Mesendoderm (in vitro differentiated cells): ENCODE measurements around the gene MARCO.

Source experiments
- DNase-seq: peaks from one replicate; pipeline ENCODE4 v3.0.0; 2013
- H2AK5ac ChIP-seq: 2 replicates; pipeline ENCODE4 v1.6.1; 2013; ENCODE audit warnings: low read length, inconsistent platforms
- H2BK120ac ChIP-seq: 2 replicates; pipeline ENCODE4 v1.6.1; 2013; ENCODE audit warnings: low read depth, mild to moderate bottlenecking, low read length, moderate library complexity, mixed read lengths
- H2BK15ac ChIP-seq: replicated peaks from 2 replicates; pipeline ENCODE4 v1.6.1; 2013; ENCODE audit warnings: low read depth, mild to moderate bottlenecking, moderate library complexity
- H2BK5ac ChIP-seq: 2 replicates; pipeline ENCODE4 v1.6.1; 2013; ENCODE audit warnings: low read length, inconsistent platforms
- H3K18ac ChIP-seq: 2 replicates; pipeline ENCODE4 v1.6.1; 2013; ENCODE audit warnings: mild to moderate bottlenecking, low read length, mixed read lengths
- H3K23ac ChIP-seq: one replicate; pipeline ENCODE4 v1.6.1; 2013; ENCODE audit warnings: low read length
- H3K27ac ChIP-seq: 2 replicates; pipeline ENCODE4 v1.5.1; 2013; ENCODE audit warnings: low read depth, mild to moderate bottlenecking, inconsistent platforms, low read length, moderate library complexity
- H3K27me3 ChIP-seq: 2 replicates; pipeline ENCODE4 v1.6.1; 2013; ENCODE audit warnings: low read length, control low read depth, mild to moderate bottlenecking, inconsistent platforms; ENCODE audit not compliant: insufficient read depth, poor library complexity
- H3K36me3 ChIP-seq: 2 replicates; pipeline ENCODE4 v1.6.1; 2013; ENCODE audit warnings: low read length, inconsistent platforms; ENCODE audit not compliant: control insufficient read depth, insufficient read depth
- H3K4ac ChIP-seq: one replicate; pipeline ENCODE4 v1.6.1; 2013; ENCODE audit warnings: low read depth, mild to moderate bottlenecking, low read length, moderate library complexity
- H3K4me1 ChIP-seq: 2 replicates; pipeline ENCODE4 v1.6.1; 2013; ENCODE audit warnings: low read depth, low read length, inconsistent platforms; ENCODE audit not compliant: control insufficient read depth
- H3K4me2 ChIP-seq: 2 replicates; pipeline ENCODE4 v1.6.1; 2013; ENCODE audit warnings: low read length
- H3K4me3 ChIP-seq: 2 replicates; pipeline ENCODE4 v1.5.1; 2013; ENCODE audit warnings: mild to moderate bottlenecking, low read length
- H3K56ac ChIP-seq: one replicate; pipeline ENCODE4 v1.6.1; 2013; ENCODE audit warnings: low read length
- H3K79me1 ChIP-seq: 2 replicates; pipeline ENCODE4 v1.6.1; 2013; ENCODE audit warnings: low read length, inconsistent platforms
- H3K79me2 ChIP-seq: 2 replicates; pipeline ENCODE4 v1.6.1; 2013; ENCODE audit warnings: mild to moderate bottlenecking, low read length; ENCODE audit not compliant: control insufficient read depth, insufficient read depth
- H3K9ac ChIP-seq: 2 replicates; pipeline ENCODE4 v1.6.1; 2013; ENCODE audit warnings: low read length, inconsistent platforms
- H4K5ac ChIP-seq: one replicate; pipeline ENCODE4 v1.6.1; 2013; ENCODE audit warnings: low read length
- H4K8ac ChIP-seq: one replicate; pipeline ENCODE4 v1.6.1; 2013; ENCODE audit warnings: low read depth, mild to moderate bottlenecking, control low read depth, low read length, moderate library complexity
- WGBS: extraction: QIAGEN DNeasy Blood & Tissue Kit; methylation state at CpG from one replicate; pipeline ENCODE4 v1.1.7; 2013; ENCODE audit warnings: low lambda C conversion rate, missing lambda C conversion rate; ENCODE audit not compliant: insufficient coverage; ENCODE audit errors: extremely low coverage; 5-methylcytosine and 5-hydroxymethylcytosine counted together

Gene MARCO

DNA sequence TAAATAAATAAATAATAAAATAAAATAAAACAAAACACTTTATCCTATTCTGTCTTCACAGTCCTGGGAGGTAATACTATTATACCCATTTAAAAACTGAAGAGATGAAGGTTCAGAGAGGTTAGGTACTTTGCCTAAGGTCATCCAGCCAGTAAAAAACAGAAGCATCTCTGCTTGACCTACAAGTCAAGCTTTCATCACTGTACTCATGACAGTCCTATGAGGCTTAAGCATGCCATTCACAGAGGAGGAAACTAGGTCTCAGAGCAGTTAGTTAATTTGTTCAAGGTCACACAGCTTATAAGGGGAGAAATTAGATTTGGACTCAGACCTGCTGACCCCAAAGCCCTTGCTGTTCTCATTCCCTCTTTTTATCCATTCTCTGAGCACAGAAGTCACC lies 77.5 kb downstream of the MARCO start:
- Histone ChIP-seq H3K4ac (no peak overlapping the region), H2BK5ac (no peak overlapping the region), H2BK15ac (no peak overlapping the region), H3K79me2 (no peaks in the 10 kb centered on the region), H3K18ac (no peak overlapping the region), H3K79me1 (no peaks in the 10 kb centered on the region), H3K4me1 (no peaks in the 10 kb centered on the region), H3K36me3 (no peaks in the 10 kb centered on the region), H3K9ac (no peak overlapping the region), H3K27ac (no peak overlapping the region), H3K27me3 (no peaks in the 10 kb centered on the region), H3K4me3 (no peak overlapping the region), H3K23ac (no peak overlapping the region), H4K5ac (no peak overlapping the region), H2BK120ac (no peak overlapping the region), H4K8ac (no peak overlapping the region), H3K4me2 (no peak overlapping the region), H3K56ac (no peak overlapping the region), H2AK5ac (no peak overlapping the region)
- no peak for DNase-seq

DNA sequence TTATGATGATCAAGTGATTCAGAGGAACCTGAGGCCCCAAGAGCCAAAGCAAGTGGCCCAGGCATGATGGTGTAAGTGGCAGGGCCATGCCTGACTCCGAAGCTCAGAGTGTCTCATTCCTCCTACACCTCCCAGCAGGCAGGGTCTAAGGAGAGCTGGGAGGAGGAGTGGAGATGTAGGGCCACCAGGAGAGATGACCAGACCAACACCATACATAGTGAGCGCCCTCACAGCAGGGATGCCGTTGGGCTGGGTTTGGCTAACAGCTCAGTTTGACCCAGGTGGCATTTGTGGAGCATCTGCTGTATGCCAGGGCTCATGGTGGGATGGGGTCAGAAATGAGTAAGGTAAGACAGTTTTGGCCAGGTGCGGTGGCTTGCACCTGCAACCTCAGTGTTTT lies 80.7 kb downstream of the MARCO start:
- no peak overlapping the region for H4K5ac ChIP-seq
- DNase-seq, result no peak

DNA sequence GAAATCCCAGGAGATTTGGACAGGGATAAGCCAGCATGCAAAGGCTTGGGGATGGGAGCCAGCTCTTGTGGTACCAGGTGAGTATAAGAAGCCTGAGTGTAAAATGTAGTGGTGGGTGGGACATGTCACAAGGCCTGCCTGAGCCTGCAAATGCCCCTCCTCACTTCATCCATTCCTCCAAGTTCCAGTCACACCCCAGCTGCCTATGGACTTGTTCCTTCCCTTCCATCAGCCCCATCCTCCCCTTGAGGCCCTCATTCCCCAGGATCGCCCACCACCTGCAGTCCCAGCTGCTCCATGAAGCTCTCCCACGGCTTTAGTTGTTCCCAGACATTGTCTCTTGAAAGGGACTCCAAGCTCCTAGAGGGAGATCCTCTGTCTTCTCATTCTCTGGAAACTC lies 81.5 kb downstream of the MARCO start:
- Histone ChIP-seq H3K79me2 (no peaks in the 10 kb centered on the region), H4K8ac (no peak overlapping the region), H4K5ac (no peak overlapping the region), H3K56ac (no peak overlapping the region), H3K4ac (no peak overlapping the region), H3K23ac (no peak overlapping the region), H3K27me3 (no peaks in the 10 kb centered on the region), H2BK120ac (no peak overlapping the region), H3K9ac (no peak overlapping the region), H3K4me3 (no peak overlapping the region), H2AK5ac (no peak overlapping the region), H2BK5ac (no peak overlapping the region), H3K27ac (no peak overlapping the region), H3K4me2 (no peak overlapping the region), H3K79me1 (no peaks in the 10 kb centered on the region), H3K36me3 (no peaks in the 10 kb centered on the region), H3K18ac (no peak overlapping the region), H2BK15ac (no peak overlapping the region), H3K4me1 (no peaks in the 10 kb centered on the region)
- WGBS, result no CpG with 5 or more reads among the region's 2 CpGs
- no peak for DNase-seq

More for the DNA sequence above, 80.7 kb downstream of the MARCO start:
- no peaks in the 10 kb centered on the region for H3K4me1 ChIP-seq
- H3K56ac ChIP-seq, result no peak overlapping the region
- no peak overlapping the region for H3K18ac ChIP-seq
- H2AK5ac ChIP-seq, result no peak overlapping the region
- no CpG with 5 or more reads among the region's 4 CpGs for WGBS
- H3K27me3 ChIP-seq, result no peaks in the 10 kb centered on the region
- H3K36me3 ChIP-seq, result no peaks in the 10 kb centered on the region
- no peaks in the 10 kb centered on the region for H3K79me2 ChIP-seq
- no peaks in the 10 kb centered on the region for H3K79me1 ChIP-seq
- H2BK120ac ChIP-seq, result no peak overlapping the region
- no peak overlapping the region for H4K8ac ChIP-seq
- no peak overlapping the region for H3K4ac ChIP-seq
- no peak overlapping the region for H3K4me3 ChIP-seq
- H3K9ac ChIP-seq, result no peak overlapping the region
- H3K27ac ChIP-seq, result no peak overlapping the region
- no peak overlapping the region for H3K23ac ChIP-seq
- no peak overlapping the region for H2BK15ac ChIP-seq
- no peak overlapping the region for H3K4me2 ChIP-seq
- H2BK5ac ChIP-seq, result no peak overlapping the region

DNA sequence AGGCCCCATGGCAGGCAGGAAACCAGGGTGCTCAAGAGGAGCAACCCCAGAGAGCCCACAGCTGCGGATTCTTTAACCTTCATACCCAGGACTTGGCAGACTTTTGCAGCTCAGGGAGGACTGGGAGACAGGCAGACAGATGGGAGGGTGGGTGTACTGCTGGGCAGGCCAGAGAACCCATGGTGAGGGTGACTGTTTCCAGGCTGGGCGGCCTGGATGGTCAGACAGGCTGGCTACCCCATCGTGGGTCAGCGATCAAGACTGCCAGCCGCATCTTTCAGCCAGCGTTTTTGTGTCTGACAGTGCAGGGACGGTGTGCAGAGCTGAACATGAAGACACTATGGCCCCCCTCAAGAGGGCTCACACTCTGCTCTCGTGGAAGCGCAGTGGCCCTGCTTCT lies 82.2 kb downstream of the MARCO start:
- Histone ChIP-seq H3K4me3 (no peak overlapping the region), H2BK15ac (no peak overlapping the region), H3K27me3 (no peaks in the 10 kb centered on the region), H4K5ac (no peak overlapping the region), H3K4me1 (no peaks in the 10 kb centered on the region), H3K9ac (no peak overlapping the region), H3K23ac (no peak overlapping the region), H3K56ac (no peak overlapping the region), H3K4ac (no peak overlapping the region), H4K8ac (no peak overlapping the region), H2BK5ac (no peak overlapping the region), H2BK120ac (no peak overlapping the region), H2AK5ac (no peak overlapping the region), H3K79me2 (no peaks in the 10 kb centered on the region), H3K18ac (no peak overlapping the region), H3K36me3 (no peaks in the 10 kb centered on the region), H3K4me2 (no peak overlapping the region), H3K79me1 (no peaks in the 10 kb centered on the region), H3K27ac (no peak overlapping the region)
- no peak for DNase-seq
- WGBS, result no CpG with 5 or more reads among the region's 9 CpGs

DNA sequence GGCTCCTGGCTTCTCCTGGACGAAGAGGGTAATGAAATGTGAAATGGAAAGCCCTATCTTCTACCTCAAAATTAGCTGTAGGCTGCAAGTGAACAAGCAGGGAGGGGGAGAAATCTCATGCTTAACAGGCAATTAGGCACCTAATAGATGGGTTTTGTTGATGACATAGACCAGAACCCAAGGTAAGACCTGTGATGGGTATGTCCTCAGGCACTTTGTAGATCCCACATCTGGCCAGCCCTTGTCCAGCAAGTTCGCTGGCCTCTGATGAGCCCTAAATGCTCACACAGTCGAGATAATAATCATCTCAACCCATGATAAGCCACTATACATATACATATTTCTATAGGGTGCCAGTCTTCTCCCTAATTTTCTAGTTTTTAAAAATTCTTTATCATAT lies 82.6 kb downstream of the MARCO start:
- H2AK5ac ChIP-seq, result no peak overlapping the region
- no peak overlapping the region for H3K9ac ChIP-seq
- H2BK120ac ChIP-seq, result no peak overlapping the region
- H3K56ac ChIP-seq, result no peak overlapping the region
- H3K27ac ChIP-seq, result no peak overlapping the region
- no peaks in the 10 kb centered on the region for H3K36me3 ChIP-seq
- H4K8ac ChIP-seq, result no peak overlapping the region
- no CpG with 5 or more reads among the region's 3 CpGs for WGBS
- H3K27me3 ChIP-seq, result no peaks in the 10 kb centered on the region
- H3K79me2 ChIP-seq, result no peaks in the 10 kb centered on the region
- H2BK5ac ChIP-seq, result no peak overlapping the region
- H3K4me2 ChIP-seq, result no peak overlapping the region
- H4K5ac ChIP-seq, result no peak overlapping the region
- H3K4me3 ChIP-seq, result no peak overlapping the region
- H3K4ac ChIP-seq, result no peak overlapping the region
- H3K23ac ChIP-seq, result no peak overlapping the region
- H3K79me1 ChIP-seq, result no peaks in the 10 kb centered on the region
- DNase-seq, result no peak
- no peak overlapping the region for H3K18ac ChIP-seq
- no peak overlapping the region for H2BK15ac ChIP-seq
- H3K4me1 ChIP-seq, result no peaks in the 10 kb centered on the region

DNA sequence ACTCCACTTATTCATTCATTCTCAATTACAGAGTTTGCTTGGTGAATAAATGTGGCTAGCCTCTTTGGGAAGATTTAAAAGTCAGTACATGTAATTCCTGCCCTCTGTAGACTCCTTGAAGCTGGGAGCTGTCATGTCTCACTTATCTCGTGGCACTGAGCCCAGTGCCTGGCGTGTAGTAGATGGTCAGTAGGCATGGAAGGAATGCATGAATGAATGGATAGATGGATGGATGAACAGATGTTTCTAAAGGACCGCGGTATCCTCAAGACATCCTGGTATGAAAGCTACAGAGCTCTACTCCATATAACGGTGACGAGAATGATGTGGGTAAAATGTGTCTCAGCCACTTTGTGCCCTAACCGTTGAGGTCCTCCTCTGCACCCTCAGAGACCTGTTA lies 83.0 kb downstream of the MARCO start:
- no peaks in the 10 kb centered on the region for H3K36me3 ChIP-seq
- no peak overlapping the region for H2BK5ac ChIP-seq
- H3K4me1 ChIP-seq, result no peaks in the 10 kb centered on the region
- no peak overlapping the region for H3K4me3 ChIP-seq
- H3K27ac ChIP-seq, result no peak overlapping the region
- no peak overlapping the region for H3K9ac ChIP-seq
- H3K23ac ChIP-seq, result no peak overlapping the region
- no peaks in the 10 kb centered on the region for H3K79me2 ChIP-seq
- no peak overlapping the region for H4K8ac ChIP-seq
- no peak overlapping the region for H3K18ac ChIP-seq
- no peak overlapping the region for H2BK120ac ChIP-seq
- no peaks in the 10 kb centered on the region for H3K27me3 ChIP-seq
- H2BK15ac ChIP-seq, result no peak overlapping the region
- WGBS, result no CpG with 5 or more reads among the region's 7 CpGs
- DNase-seq, result no peak
- H3K4me2 ChIP-seq, result no peak overlapping the region
- no peak overlapping the region for H3K56ac ChIP-seq
- H3K79me1 ChIP-seq, result no peaks in the 10 kb centered on the region
- H2AK5ac ChIP-seq, result no peak overlapping the region
- no peak overlapping the region for H4K5ac ChIP-seq
- H3K4ac ChIP-seq, result no peak overlapping the region
